ENCODE data around the gene FDXACB1. TPM values are rescaled to one million over a fixed set of nuclear protein-coding genes. Genes with fewer than 3 reads are reported as not detected.

The FDXACB1 gene
- total RNA-seq, 2 donors from 2014 or later: 0.90 to 2.0 TPM

DNA sequence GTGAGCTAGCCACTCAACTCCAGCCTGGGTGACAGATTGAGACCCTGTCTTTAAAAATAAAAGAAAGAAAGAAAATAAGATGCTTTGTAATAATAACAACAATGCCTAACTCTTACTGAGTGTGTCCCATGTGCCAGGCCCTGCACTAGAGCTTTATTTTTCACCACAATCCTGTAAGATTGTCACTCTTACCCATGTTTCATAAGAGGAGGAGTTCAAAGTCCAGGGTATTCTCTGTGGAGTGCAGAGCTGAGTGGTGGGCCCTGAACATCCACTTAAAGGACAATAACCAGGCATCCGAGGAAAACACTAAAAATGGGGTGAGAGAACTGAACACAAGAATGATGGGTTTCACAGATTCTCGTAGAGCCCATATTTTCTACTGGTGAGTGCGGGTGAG is 38.8 kb upstream of the FDXACB1 start:
- Histone ChIP-seq H3K27me3 (no peaks in the 10 kb centered on the region), H3K4me1 (peaks cover 0 to 42% of the 10 kb centered on the region in 2 donors), H3K9me3 (no peaks in the 10 kb centered on the region), H3K36me3 (no peaks in the 10 kb centered on the region), H3K4me3 (no peak overlapping the region), H3K27ac (peak overlapping the region; percentile 70 to 75)
- TF ChIP-seq, protein P1, sequence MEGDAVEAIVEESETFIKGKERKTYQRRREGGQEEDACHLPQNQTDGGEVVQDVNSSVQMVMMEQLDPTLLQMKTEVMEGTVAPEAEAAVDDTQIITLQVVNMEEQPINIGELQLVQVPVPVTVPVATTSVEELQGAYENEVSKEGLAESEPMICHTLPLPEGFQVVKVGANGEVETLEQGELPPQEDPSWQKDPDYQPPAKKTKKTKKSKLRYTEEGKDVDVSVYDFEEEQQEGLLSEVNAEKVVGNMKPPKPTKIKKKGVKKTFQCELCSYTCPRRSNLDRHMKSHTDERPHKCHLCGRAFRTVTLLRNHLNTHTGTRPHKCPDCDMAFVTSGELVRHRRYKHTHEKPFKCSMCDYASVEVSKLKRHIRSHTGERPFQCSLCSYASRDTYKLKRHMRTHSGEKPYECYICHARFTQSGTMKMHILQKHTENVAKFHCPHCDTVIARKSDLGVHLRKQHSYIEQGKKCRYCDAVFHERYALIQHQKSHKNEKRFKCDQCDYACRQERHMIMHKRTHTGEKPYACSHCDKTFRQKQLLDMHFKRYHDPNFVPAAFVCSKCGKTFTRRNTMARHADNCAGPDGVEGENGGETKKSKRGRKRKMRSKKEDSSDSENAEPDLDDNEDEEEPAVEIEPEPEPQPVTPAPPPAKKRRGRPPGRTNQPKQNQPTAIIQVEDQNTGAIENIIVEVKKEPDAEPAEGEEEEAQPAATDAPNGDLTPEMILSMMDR (IDR thresholded peaks at IDR 0.05): no peak
- no peak for DNase-seq (ENCODE audit: low spot score)

DNA sequence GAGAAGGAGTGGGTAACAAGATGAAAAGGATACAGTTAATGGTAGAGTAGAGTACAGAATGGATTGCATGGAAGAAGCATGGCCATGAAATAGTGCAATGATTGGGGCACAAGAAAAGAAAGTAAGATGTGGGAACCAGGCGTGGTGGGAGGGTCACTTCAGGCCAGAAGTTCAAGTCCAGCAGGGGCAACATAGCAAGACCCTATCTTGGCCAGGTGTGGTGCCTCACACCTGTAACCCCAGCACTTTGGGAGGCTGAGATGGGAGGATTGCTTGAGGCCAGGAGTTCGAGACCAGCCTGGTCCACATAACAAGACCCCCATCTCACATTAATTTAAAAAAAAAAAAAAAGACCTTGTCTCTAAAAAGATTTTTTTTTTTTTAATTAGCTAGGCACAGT is 38.3 kb upstream of the FDXACB1 start:
- no peaks in the 10 kb centered on the region for H3K27me3 ChIP-seq
- H3K36me3 ChIP-seq: no peaks in the 10 kb centered on the region
- peak overlapping the region; percentile 9 to 100 for H3K27ac ChIP-seq
- TF ChIP-seq, protein P1 (IDR thresholded peaks at IDR 0.05): no peak
- DNase-seq (ENCODE audit: low spot score): no peak
- peaks cover 0 to 38% of the 10 kb centered on the region in 2 donors for H3K4me1 ChIP-seq
- no peaks in the 10 kb centered on the region for H3K9me3 ChIP-seq
- no peak overlapping the region for H3K4me3 ChIP-seq

DNA sequence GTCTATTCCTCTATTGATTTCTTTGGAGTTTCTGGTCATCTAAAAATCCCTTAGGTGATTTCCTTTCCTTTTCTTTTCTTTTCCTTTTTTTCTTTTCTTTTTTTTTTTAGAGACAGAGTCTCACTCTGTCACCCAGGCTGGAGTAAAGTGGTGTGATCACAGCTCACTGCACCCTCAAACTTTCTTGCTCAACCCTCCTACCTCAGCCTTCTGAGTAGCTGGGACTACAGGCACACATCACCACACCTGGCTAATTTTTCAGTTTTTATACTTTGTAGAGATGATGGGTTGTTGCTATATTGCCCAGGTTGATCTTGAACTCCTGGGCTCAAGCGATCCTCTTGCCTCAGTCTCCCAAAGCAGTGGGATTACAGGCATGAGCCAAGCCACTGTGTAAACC is 37.8 kb upstream of the FDXACB1 start:
- H3K4me3 ChIP-seq: no peak overlapping the region
- no peaks in the 10 kb centered on the region for H3K9me3 ChIP-seq
- TF ChIP-seq, protein P1 (IDR thresholded peaks at IDR 0.05): no peak
- no peak for DNase-seq (ENCODE audit: low spot score)
- H3K27ac ChIP-seq: peak overlapping the region; percentile 9 to 100
- H3K4me1 ChIP-seq: peaks cover 0 to 32% of the 10 kb centered on the region in 2 donors
- H3K27me3 ChIP-seq: no peaks in the 10 kb centered on the region
- no peaks in the 10 kb centered on the region for H3K36me3 ChIP-seq

DNA sequence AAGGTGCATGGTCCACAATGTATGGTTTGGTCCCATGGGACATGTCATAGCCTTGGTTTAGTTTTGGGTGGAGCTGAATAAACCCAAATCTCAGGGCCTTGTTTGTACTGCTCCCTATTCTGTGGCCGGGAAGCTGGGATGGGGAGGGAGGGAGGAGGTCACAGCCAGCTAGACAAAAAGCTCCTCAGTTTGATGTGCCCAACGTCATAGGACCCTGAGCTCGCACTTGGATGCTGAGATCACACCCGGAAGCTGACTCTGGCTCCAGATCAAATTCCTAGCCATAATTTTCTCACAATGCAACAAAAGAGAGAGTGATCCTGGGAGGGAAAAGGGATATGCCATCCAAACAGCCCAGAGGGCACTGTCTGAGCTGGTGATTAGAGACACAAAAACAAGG is 35.0 kb upstream of the FDXACB1 start:
- TF ChIP-seq, protein P1 (IDR thresholded peaks at IDR 0.05): no peak
- Histone ChIP-seq H3K9me3 (no peaks in the 10 kb centered on the region), H3K4me3 (peak overlapping the region; percentile 66 to 75), H3K4me1 (peaks cover 0 to 19% of the 10 kb centered on the region in 2 donors), H3K27me3 (no peaks in the 10 kb centered on the region), H3K27ac (peak overlapping the region; percentile 98 to 100), H3K36me3 (peaks cover 23% of the 10 kb centered on the region)
- DNase-seq (ENCODE audit: low spot score): no peak

DNA sequence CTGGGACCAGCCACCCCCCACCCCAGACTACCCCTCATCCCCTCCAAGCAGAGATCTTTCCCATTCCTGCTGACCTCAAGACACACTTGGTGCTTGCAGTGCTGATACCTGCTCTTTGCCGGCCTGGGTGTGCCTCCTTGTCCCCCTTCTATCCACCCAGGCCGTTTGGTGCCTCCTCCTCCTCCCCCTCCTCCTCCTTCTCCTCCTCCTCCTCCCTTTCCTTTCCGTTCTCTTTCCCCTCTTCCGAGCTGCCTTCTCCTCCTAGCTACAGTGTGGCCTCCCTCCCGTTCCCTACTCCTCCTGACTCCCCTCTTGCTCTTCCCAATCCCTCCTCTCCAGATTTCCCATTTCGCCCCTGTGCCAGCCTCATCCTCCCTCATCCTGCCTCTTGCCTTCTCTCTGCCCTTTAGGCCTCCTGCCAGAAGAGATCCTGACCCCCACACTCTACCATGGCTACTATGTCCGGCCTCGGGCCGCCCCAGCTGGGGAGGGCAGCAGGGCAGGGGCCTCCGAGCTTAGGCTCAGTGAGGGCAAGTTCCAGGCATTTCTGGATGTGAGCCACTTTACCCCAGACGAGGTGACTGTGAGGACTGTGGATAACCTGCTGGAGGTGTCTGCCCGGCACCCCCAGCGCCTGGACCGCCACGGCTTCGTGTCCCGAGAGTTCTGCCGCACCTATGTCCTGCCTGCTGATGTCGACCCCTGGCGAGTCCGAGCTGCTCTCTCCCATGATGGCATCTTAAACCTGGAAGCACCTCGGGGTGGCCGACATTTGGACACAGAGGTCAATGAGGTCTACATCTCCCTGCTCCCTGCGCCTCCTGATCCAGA is 34.3 kb upstream of the FDXACB1 start:
- no peaks in the 10 kb centered on the region for H3K9me3 ChIP-seq
- H3K36me3 ChIP-seq: peaks cover 30% of the 10 kb centered on the region
- no peak for DNase-seq (ENCODE audit: low spot score)
- peaks cover 0 to 12% of the 10 kb centered on the region in 2 donors for H3K4me1 ChIP-seq
- TF ChIP-seq, protein P1 (IDR thresholded peaks at IDR 0.05): no peak
- H3K4me3 ChIP-seq: peak overlapping the region; percentile 66 to 75
- peak overlapping the region; percentile 98 to 100 for H3K27ac ChIP-seq
- H3K27me3 ChIP-seq: no peaks in the 10 kb centered on the region

Data from right atrium auricular region (tissue), 2 donors.